Thymus (tissue), 11 donors: ENCODE measurements around the gene GPR141. TPM values are rescaled to one million over a fixed set of nuclear protein-coding genes. Genes with fewer than 3 reads are reported as not detected.

Experiments used
- DNase-seq, 9 donors: peaks; one replicate each; pipeline ENCODE4 v3.0.0-alpha.2; 2013; ENCODE audit warnings: low spot score in 9 of 9, low read depth in 6 of 9, missing footprints in 1 of 9
- H3K27ac ChIP-seq, 2 donors: one replicate each; pipeline ENCODE4 v1.5.1; 2013; ENCODE audit warnings: control low read depth in 1 of 2, low read depth in 1 of 2, low read length in 1 of 2, mild to moderate bottlenecking in 1 of 2, moderate library complexity in 1 of 2
- H3K27me3 ChIP-seq, 2 donors: one replicate each; pipeline ENCODE4 v1.5.1; 2013; ENCODE audit warnings: low read length in 1 of 2; ENCODE audit not compliant: control insufficient read depth in 2 of 2, insufficient read depth in 1 of 2
- H3K36me3 ChIP-seq, 2 donors: one replicate each; pipeline ENCODE4 v1.5.1; 2013; ENCODE audit warnings: low read length in 1 of 2, mild to moderate bottlenecking in 1 of 2, moderate library complexity in 1 of 2; ENCODE audit not compliant: control insufficient read depth in 2 of 2, insufficient read depth in 2 of 2
- H3K4me1 ChIP-seq, 2 donors: one replicate each; pipeline ENCODE4 v1.5.1; 2013; ENCODE audit warnings: low read length in 2 of 2; ENCODE audit not compliant: control insufficient read depth in 2 of 2, insufficient read depth in 2 of 2
- H3K4me3 ChIP-seq, 2 donors: one replicate each; pipeline ENCODE4 v1.5.1; 2013; ENCODE audit warnings: low read length in 2 of 2, control low read depth in 1 of 2, mild to moderate bottlenecking in 1 of 2
- H3K9me3 ChIP-seq, 2 donors: one replicate each; pipeline ENCODE4 v1.5.1; 2013; ENCODE audit warnings: low read length in 1 of 2, mild to moderate bottlenecking in 1 of 2; ENCODE audit not compliant: control insufficient read depth in 2 of 2, insufficient read depth in 1 of 2
- WGBS: extraction: QIAGEN DNeasy Blood & Tissue Kit; methylation state at CpG from one replicate; pipeline ENCODE4 v1.1.7; 2013; 5-methylcytosine and 5-hydroxymethylcytosine counted together
- polyA plus RNA-seq: library from polyadenylated mRNA; stranded (reverse); fragments of 200-250 nt; gene quantifications from one replicate; pipeline ENCODE4 v1.2.3, GENCODE V29; 2013
- total RNA-seq: library from RNA; stranded (reverse); fragments of 120-200 nt; gene quantifications from one replicate; pipeline ENCODE4 v1.2.4, GENCODE V29; 2013
- donor health status: healthy.

GPR141 gene
- total and polyA plus RNA-seq, 2 donors, result 0.66 to 5.1 TPM

DNA sequence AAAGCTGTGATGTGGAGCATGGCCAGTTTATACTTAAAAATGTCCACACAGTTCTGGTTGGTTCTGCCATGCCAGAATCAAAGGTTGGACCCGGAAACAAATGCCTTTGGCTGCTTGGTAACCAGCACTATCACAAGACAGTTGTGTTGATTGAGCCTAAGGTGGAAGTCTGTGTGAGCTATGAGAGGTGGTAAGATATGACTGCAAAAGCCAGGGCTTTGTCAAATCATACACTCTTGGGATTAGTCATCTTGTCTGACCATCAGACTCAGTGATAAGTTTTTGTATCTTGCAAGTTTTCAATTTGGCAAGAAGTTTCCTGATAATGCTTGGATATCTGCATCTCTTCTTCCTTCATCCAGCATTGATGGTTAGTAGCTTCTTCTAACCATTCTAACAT lies 35.5 kb downstream of the GPR141 start:
- no peaks in the 10 kb centered on the region for H3K27me3 ChIP-seq
- no peaks in the 10 kb centered on the region for H3K36me3 ChIP-seq
- no peaks in the 10 kb centered on the region for H3K4me1 ChIP-seq
- H3K4me3 ChIP-seq, result no peak overlapping the region
- no peak for DNase-seq
- 93% methylated on average over 1 of the region's 1 CpG for WGBS
- H3K9me3 ChIP-seq, result no peaks in the 10 kb centered on the region
- H3K27ac ChIP-seq, result no peak overlapping the region

- no peak for DNase-seq
- no peaks in the 10 kb centered on the region for H3K4me1 ChIP-seq
- H3K9me3 ChIP-seq, result no peaks in the 10 kb centered on the region
- H3K27me3 ChIP-seq, result no peaks in the 10 kb centered on the region
- 83% methylated on average over 4 of the region's 4 CpGs for WGBS
- no peaks in the 10 kb centered on the region for H3K36me3 ChIP-seq
- no peak overlapping the region for H3K4me3 ChIP-seq
- no peak overlapping the region for H3K27ac ChIP-seq
These were observed 41.2 kb downstream of the GPR141 start for GRCh38 chr7:37724732-37725131.

GRCh38 chr7:37726016-37726415 lies 42.5 kb downstream of the GPR141 start:
- 64% methylated on average over 1 of the region's 1 CpG for WGBS
- DNase-seq, result peak in 4 of 9 donors; percentile 14 to 53 (median 21)
- H3K9me3 ChIP-seq, result no peaks in the 10 kb centered on the region
- no peaks in the 10 kb centered on the region for H3K36me3 ChIP-seq
- H3K4me3 ChIP-seq, result no peak overlapping the region
- no peak overlapping the region for H3K27ac ChIP-seq
- no peaks in the 10 kb centered on the region for H3K27me3 ChIP-seq
- no peaks in the 10 kb centered on the region for H3K4me1 ChIP-seq

GRCh38 chr7:37728747-37729146 lies 45.2 kb downstream of the GPR141 start:
- H3K27ac ChIP-seq, result peak overlapping the region in 1 of 2 donors; percentile 26
- peak in 1 of 9 donors; percentile 28 for DNase-seq

GRCh38 chr7:37729181-37729580 lies 45.6 kb downstream of the GPR141 start:
- Histone ChIP-seq H3K4me1 (no peaks in the 10 kb centered on the region), H3K9me3 (no peaks in the 10 kb centered on the region), H3K27me3 (no peaks in the 10 kb centered on the region), H3K4me3 (no peak overlapping the region), H3K36me3 (no peaks in the 10 kb centered on the region), H3K27ac (peak overlapping the region in 1 of 2 donors; percentile 10)
- no peak for DNase-seq

More at GRCh38 chr7:37728747-37729146, 45.2 kb downstream of the GPR141 start:
- H3K36me3 ChIP-seq, result no peaks in the 10 kb centered on the region
- H3K4me1 ChIP-seq, result no peaks in the 10 kb centered on the region
- WGBS, result 79% methylated on average over 1 of the region's 1 CpG
- no peaks in the 10 kb centered on the region for H3K27me3 ChIP-seq
- no peak overlapping the region for H3K4me3 ChIP-seq
- no peaks in the 10 kb centered on the region for H3K9me3 ChIP-seq

DNA sequence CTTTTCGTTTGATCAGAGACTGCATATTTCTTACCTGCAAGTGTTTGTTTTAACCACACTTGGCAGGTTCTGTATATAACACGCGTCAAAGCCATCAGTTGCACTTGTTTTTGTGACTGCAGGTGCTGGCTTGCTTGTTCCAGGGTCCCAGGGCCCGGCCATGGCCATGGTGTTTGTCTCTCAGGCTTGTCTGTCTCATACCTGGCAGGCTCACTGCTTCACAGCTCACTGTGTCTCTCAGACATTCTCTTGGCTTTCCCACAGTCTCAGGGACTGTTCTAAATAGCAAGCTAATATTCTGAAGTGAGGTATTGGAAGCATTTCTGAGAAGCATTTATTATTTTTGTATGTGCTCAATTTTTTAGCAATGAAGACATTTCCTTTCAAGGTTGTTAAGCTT lies 46.9 kb downstream of the GPR141 start:
- H3K27ac ChIP-seq, result no peak overlapping the region
- 95% methylated on average over 4 of the region's 4 CpGs for WGBS
- no peaks in the 10 kb centered on the region for H3K36me3 ChIP-seq
- H3K9me3 ChIP-seq, result no peaks in the 10 kb centered on the region
- DNase-seq, result no peak
- H3K4me3 ChIP-seq, result no peak overlapping the region
- H3K27me3 ChIP-seq, result no peaks in the 10 kb centered on the region
- no peaks in the 10 kb centered on the region for H3K4me1 ChIP-seq

DNA sequence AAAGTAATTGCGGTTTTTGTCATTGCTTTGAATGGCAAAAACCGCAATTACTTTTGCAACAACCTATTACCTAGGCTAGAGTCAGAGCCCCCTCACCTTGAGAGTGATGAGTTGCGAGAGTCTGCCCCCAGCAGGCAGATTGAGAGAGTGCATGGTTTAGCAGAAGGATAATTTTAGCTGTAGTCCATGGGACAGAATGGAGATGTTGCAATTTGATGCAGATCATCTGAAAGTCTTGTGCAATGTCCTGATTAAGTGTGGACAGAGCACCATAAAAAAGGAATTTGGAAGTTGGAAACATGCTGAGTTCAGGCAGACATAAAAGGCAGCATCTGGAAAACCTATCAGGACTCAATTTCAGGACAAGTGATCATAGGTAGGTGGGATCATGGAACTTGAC lies 48.7 kb downstream of the GPR141 start:
- 12% methylated on average over 3 of the region's 3 CpGs for WGBS
- Histone ChIP-seq H3K9me3 (no peaks in the 10 kb centered on the region), H3K27me3 (no peaks in the 10 kb centered on the region), H3K27ac (no peak overlapping the region), H3K4me3 (no peak overlapping the region), H3K36me3 (no peaks in the 10 kb centered on the region), H3K4me1 (no peaks in the 10 kb centered on the region)
- DNase-seq, result peak in 7 of 9 donors; percentile 17 to 69 (median 35)

- H3K36me3 ChIP-seq, result no peaks in the 10 kb centered on the region
- H3K27ac ChIP-seq, result peak overlapping the region in 1 of 2 donors; percentile 52
- no peaks in the 10 kb centered on the region for H3K9me3 ChIP-seq
- H3K4me3 ChIP-seq, result no peak overlapping the region
- no peak for DNase-seq
- no peaks in the 10 kb centered on the region for H3K27me3 ChIP-seq
- H3K4me1 ChIP-seq, result no peaks in the 10 kb centered on the region
- 94% methylated on average over 2 of the region's 2 CpGs for WGBS
These were observed 49.3 kb downstream of the GPR141 start for GRCh38 chr7:37732888-37733287.

DNA sequence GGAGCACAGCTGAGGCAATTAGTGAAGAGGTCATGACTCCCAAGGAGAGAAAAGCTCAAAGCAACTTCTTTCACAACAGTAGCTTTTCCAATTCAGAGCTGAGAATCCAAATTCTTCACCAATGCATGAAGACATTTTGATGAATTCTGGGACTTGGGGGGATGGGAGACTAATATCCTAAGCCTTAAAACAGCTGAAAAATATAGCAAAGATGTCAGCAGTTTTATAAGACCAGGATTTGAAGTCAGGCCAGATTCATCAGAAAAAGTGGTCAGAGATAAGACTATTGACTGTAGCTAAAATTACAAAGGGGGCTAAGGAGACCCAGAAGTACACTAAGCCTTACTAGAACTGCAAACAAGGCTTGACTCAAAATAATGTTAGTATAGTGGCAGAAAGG lies 51.6 kb downstream of the GPR141 start:
- Histone ChIP-seq H3K4me3 (no peak overlapping the region), H3K36me3 (no peaks in the 10 kb centered on the region), H3K27me3 (no peaks in the 10 kb centered on the region), H3K4me1 (no peaks in the 10 kb centered on the region), H3K9me3 (no peaks in the 10 kb centered on the region), H3K27ac (no peak overlapping the region)
- no peak for DNase-seq

GRCh38 chr7:37738321-37738720 lies 54.8 kb downstream of the GPR141 start:
- no peak for DNase-seq
- Histone ChIP-seq H3K4me1 (no peaks in the 10 kb centered on the region), H3K36me3 (no peaks in the 10 kb centered on the region), H3K27me3 (no peaks in the 10 kb centered on the region), H3K4me3 (no peak overlapping the region), H3K27ac (no peak overlapping the region), H3K9me3 (no peaks in the 10 kb centered on the region)
- 91% methylated on average over 1 of the region's 1 CpG for WGBS
